GM19023 (cell line): ENCODE measurements around the gene ACO2.

Source experiments
- ATAC-seq: cut with Tn5 transposase; IDR thresholded peaks from one replicate; pipeline ENCODE4 v1.9.1; 2021; ENCODE audit warnings: mild to moderate bottlenecking, moderate library complexity; ENCODE audit not compliant: unreplicated experiment

ACO2 gene

DNA sequence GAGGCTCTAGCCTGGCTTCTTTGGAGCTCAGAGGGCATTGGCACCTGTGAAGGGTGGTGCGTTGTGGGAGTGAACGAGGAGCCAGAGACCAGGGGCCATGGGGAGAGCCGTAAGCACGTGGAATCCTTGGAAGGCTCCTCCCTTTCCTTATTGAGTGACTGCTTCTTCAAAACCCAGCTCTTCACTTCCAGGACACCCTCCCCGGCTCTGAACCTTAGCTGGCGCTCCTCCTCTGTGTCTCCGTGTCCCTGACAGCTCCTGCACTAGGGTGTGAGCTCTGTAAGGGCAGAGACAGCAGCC, 49.1 kb downstream of the ACO2 start:
- ATAC-seq, result no peak

DNA sequence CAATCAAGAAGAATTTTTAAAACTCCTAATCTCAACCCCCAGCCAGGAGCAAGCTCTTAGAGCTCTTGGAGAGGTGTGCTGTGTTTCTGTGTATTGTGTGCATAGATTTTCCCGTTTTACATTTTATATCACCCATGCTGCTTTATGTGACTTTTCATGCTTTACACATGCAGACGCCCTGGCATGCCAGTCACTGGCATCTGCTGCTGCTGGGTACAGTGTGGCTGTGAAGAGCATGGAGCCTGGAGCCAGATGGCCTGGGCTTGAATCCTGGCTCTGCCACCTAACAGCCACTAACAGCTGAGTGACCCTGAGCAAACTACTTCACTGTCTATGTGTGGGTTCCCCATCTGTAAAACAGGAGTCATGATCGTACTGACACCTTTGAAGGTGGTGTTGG, 52.2 kb downstream of the ACO2 start:
- ATAC-seq, result no peak

DNA sequence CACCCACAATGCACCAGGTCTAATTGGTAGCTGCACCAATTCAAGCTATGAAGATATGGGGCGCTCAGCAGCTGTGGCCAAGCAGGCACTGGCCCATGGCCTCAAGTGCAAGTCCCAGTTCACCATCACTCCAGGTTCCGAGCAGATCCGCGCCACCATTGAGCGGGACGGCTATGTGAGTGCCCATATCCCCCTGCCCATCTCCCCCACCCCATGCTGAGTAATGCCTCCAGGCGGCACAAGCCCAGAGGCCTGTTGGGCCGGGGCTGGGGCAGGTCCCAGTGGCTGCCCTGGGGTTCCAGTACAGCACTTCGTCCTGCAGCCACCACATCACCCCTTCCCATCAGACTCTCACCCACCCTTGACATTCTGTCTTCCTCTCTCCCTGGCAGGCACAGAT, 53.9 kb downstream of the ACO2 start:
- no peak for ATAC-seq

DNA sequence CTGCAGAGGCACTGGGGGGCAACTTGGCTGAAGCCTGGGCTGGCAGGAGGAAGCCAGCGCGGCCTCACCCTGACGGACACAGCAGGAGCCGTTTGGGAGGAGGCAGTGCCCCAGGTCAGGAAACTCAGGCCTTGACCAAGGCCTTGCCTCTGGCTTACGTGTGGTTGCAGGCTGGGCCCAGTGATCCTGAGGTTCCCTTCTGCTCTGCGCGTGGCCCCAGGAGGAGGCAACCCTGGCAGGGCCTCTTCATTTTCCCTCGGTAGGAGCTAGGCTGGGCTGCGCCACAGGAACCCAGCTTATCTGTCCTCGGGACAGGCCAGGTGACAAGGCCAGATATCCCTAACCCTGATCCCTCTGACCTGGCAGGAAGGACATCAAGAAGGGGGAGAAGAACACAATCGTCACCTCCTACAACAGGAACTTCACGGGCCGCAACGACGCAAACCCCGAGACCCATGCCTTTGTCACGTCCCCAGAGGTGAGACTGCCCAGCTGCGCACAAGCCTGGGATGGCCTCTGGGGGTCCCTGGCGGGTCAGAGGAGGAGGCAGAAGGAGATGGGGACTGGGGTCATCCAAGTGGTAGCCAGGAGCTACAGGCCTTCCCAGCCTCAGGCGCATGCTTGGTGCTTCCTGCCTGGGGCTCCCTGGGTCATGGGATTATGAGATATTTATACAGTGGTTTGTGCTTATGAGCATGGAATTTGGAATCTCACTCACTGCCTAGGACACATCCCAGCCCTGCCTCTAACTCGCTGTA, 54.7 kb downstream of the ACO2 start:
- no peak for ATAC-seq

DNA sequence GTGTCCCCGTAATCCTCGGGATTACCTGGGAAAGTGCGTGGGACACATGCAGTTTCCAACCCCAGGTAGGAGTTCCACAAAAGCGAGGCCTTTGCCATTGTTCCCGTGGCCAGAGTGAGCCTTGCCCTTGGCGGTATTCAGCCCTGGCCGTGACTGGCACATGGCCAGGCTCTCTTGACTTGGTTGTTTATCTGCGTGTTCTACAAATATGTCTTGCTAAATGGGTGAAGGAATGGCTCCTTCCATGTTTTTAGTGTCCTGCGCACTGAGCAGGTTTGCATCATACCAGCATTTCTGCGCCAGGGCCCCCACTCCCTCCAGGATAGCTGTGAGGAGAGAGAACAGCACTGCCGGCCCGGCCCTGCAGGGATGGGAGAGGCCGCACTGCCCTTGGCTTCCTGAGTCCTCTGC, 55.3 kb downstream of the ACO2 start:
- ATAC-seq, result no peak

DNA sequence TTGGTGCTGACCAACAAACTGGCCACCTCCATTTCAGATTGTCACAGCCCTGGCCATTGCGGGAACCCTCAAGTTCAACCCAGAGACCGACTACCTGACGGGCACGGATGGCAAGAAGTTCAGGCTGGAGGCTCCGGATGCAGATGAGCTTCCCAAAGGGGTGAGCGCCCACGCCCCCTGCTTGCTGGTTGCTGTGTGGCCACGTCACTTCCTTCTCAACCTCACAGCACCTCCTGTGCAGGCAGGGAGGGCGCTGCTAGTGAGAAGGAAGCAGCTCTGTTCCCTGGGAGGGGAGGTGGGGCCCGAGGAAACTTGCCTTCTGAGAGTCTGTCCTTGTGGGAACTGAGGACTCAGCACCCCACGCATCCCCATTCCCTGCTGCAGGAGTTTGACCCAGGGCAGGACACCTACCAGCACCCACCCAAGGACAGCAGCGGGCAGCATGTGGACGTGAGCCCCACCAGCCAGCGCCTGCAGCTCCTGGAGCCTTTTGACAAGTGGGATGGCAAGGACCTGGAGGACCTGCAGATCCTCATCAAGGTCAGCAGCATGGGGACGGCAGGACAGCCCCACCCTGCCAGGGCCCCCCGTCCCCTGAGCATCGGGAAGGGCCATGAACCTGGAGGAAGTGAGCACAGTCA, 56.0 kb downstream of the ACO2 start:
- ATAC-seq, result no peak

DNA sequence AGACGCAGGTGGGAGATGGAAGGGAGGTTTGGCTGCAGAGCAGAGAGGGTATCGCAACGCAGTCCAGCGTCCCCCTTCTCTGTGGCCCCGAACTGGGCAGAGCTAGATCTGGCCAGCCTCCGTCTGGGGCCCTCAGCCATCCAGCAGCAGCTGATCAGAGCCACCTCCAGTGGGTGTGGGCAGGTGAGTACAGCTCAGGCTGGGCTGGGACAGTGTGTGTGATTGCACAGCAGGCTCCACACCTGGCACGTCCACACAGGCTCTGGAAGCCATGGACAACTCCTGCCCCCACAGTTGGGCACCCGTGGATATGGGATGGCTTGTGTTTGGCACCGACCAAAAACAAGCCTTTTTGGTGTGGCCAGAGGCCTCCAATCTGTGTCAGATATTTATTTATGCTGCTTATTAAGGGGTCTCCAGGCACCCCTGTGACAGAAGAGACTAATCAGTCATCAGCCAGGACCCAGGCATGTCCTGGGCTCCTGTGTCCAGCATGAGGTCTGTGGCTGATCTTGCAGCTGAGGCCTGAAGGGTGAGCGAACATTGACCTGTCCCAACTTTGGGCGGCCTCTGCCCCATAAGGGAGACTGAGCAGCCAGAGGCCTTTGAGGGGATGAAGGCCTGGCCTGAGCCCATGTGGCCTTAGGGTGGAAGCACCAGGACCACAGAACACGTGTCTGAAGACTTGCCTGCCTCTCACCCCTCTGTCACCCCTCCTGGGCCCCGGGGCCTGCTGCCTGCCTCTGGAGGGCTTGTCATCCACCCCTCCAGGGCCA, 56.7 kb downstream of the ACO2 start:
- no peak for ATAC-seq

DNA sequence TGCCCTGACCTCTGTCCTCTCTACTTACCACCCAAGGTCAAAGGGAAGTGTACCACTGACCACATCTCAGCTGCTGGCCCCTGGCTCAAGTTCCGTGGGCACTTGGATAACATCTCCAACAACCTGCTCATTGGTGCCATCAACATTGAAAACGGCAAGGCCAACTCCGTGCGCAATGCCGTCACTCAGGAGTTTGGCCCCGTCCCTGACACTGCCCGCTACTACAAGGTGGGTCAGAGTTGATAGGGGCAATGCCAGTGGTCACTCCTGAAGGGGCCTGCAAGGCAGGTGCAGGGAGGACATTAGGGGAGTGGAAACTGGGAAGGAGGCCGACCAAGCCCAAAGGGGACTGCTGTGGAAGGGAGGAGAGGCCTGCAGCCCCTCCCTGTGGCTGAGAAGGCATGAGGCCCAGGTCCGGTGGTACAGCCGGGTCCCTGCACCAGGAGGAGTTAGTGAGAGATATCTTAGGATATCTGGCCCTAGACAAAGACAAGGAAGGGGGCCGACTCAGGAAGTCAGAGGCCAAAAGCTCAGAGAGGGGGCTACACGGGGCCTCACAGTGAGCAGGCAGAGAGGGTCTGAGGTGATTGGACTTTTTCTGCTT, 57.4 kb downstream of the ACO2 start:
- no peak for ATAC-seq

DNA sequence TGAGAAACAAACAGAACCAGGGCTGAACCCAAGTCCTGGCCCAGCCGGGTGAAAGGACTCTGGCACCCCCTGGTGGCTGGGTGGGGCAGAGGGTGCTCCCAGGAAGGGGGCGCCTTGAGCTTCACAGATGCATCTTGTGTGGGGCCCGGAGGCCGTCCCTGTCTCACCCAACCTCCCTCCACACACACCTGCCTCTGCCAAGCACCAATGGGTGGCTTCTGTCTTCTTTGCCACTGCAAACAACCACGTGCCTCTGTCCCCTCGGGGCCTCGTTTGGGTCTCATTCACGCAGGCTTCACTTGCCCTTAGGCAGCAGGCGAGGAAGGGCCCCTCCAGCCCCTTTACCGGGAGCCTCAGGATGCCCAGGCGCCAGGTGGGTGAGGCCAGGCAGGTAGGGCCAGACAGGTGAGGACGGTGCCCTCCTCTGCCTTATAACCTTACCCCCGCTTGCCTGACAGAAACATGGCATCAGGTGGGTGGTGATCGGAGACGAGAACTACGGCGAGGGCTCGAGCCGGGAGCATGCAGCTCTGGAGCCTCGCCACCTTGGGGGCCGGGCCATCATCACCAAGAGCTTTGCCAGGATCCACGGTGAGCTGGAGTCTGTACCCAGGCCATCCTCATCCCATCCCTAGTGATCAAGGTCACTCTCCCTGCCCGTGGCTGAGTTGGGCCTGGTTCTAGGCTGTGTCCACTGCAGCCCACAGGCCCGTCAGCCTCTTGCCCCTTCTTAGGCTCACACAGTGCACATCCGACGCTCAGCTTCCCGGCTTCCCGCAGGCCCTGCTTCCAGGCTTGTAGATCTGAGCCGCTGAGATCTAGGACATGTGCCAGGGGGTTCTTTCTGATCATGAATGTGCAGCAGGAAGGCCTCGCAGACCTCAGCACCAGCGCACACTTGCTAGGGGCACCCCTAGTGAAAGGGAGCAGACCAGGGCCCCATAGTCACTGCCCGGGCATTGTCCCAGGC, 58.2 kb downstream of the ACO2 start:
- ATAC-seq, result no peak

DNA sequence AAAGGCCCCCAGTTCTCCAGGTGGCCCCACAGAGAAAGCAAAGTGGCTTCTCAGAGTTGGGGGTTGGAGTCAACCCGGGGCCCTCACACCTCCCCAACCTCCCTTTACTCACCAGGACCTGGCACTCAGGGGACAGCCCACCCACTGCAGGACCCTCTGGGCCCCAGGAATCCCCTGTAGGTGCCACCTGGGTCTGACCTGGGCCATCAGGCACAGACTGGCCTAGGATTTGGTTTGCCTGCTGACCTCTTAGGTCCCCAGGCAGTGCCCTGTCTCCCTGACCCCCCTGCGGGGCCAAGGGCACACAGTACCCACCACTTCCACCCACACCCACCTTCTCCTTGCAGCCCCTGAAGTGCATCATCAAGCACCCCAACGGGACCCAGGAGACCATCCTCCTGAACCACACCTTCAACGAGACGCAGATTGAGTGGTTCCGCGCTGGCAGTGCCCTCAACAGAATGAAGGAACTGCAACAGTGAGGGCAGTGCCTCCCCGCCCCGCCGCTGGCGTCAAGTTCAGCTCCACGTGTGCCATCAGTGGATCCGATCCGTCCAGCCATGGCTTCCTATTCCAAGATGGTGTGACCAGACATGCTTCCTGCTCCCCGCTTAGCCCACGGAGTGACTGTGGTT, 59.3 kb downstream of the ACO2 start:
- ATAC-seq, result no peak

DNA sequence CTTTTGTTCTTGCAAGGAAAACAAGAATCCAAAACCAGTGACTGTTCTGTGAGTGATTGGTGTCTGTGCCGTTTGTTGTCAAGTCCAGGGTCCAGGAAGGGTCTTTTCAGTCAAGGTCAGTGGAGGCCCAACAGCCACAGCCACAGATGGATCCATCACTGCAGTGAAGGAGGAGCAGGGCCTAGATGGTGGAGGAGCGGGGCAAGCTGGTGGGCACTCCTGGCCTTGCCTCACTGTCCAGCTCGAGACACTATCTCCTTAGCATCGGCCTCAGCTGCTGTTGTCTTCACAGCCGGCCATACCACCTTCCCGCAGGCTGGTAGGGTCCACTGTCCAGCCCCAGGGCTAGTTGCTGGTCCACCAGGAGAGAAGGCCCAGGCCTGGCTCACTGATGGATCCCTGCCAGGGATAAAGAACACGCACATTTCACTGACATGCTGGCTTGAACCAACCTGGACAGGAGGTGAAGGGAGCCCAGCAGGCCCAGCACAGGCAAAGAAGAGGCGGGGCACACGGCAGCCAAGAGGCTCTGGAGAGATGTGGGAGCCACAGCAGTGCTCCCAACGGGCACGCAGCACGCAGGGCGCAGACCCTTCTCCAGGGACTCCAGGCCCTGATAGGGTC, 60.1 kb downstream of the ACO2 start:
- no peak for ATAC-seq

DNA sequence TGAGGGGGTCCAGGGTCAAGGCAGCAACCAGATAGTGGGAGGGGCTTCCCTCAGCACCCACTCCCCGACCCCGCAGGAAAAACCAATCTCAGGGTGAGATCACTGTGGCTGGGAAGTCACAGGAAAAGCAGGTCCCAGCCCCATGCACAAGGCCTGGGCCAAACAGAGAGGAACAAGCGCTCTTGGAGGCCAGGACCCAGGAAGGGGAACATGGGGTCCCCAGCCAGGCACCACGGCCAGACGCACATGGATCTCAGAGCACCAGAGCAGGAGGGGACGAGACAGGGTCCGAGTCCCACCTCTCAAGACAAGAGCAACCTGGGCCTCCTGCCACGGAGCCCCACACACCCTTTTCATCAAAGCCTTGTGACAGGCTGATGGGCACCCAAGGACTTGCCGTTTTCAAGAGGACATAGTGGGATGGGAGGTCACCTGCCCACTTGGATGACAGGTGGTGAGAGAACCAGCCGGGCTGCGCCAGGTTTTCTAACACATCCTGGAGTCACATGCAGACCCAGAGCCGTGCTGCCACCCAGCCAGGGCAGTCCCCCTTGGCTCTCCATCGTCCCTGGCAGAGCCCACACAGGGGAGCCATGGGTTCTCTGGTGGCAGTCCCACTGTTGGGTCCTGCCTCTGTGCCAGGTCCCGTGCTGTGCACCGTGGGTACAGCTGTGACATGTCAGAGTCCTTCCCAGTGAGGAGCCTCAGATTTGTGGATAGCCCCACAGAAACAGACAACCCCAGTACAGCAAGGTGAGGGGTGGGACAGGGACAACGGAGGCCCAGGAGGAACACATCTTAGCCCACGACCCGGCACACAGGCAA, 62.2 kb downstream of the ACO2 start:
- no peak for ATAC-seq

DNA sequence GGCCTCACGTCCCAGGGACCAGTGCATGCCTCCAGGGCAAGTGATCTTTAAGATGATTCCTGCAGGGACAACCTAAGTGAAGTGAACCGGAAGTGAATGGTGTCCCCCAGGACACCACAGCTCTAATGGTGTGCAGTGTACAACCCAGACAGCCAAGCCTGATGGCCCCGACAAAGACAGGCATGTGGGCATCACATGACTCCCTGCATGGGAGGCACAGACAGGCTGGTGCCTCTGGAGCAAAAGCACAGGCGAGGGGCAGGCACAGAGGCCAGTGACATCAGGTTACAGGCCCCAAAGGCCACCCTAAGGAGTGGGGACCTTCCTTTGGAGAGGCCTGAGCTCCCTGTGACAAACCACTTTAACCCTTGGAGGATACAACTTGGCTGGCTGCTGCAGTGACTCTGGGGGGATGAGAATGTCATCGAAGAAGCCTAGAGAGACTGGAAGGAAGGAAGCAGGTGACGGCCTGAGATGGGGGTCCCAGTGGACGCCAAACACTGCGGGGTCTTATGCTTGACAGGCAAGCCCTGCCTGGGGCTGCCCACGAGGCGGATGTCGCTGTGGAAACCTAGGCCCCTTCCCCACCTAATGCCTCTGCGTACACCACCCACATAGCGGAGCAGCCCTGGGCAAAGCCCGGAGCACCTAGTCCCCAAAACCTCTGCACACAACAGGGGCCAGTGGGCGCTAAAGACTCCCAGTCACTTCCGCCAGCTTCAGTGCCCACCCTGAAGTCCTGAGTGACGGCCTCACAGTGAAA, 63.0 kb downstream of the ACO2 start:
- ATAC-seq, result no peak

DNA sequence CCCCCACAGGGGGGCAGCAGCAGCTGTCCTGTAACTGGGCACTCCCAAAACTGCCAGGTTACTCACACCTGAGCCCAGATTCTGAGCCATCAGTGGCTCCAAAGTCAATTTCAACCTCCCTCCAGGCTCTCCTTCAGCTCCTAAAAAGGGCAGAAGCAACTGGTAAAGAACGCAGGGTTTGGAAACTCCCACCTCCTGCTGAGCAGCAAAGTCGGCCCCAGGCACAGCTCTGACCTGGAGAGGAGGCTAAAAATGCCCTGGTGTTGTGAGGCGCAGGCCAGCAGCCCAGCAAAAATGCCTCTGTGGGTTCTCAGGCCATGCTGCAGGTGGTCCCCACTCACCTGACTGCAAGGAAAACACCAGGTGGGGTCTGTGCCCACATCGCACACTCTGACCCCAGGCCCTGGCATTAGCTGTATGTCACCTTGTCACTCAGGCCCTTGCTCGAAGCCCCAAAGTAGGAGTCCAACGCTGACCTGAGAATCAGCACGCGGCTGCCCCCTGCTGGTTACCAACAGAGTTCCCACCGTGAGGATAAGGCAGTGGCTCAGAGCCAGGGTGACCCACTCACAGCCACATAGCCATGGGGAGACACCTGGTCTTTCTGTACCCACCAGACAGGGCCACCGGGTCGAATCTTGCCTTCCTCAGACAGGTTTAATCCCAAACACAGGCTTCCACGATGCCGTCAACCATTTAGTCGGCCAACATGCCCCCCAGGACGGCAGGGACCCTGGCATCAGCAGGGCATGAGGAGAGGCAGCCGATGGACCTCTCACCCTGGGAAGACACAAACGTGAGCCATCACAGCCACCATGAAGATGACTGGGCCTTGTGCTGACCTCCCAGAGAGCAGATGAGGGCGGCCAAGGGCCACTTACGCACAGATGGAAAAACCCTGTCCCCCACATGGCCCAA, 64.2 kb downstream of the ACO2 start:
- ATAC-seq, result peak; percentile 55

DNA sequence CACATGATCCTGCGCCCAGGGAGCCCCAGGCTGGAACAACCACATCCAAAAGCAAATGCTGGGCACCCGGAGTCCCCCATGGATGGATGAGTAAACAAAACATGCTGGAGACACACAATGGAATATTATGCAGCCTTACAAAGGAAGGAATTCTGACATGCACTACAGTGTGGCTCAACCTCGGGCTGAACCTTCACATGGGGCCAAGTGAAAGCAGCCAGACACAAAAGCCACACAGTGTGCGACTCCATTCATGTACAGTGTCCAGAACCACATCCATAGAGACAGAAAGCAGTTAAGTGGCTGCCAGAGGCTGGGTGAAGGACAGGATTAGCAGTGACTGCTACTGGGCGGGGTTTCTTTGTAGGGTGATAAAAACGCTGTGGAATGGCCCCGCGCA, 65.3 kb downstream of the ACO2 start:
- no peak for ATAC-seq

DNA sequence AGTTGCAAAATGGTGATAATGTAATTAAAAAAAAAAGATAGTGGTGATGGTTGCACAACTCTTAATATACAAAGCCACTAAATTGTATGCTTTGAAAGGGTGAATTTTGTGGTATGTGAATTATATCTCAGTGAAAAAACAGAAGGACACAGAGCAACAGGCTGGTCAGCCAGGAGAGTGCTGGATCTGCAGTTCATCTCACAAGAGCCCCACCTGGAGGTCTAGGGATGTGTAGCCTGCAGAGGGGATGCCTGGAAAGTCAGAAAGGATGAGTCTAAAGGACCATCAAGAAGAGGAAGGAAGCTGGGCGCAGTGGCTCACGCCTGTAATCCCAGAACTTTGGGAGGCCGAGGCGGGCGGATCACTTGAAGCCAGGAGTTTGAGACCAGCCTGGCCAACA, 66.3 kb downstream of the ACO2 start:
- ATAC-seq, result no peak

DNA sequence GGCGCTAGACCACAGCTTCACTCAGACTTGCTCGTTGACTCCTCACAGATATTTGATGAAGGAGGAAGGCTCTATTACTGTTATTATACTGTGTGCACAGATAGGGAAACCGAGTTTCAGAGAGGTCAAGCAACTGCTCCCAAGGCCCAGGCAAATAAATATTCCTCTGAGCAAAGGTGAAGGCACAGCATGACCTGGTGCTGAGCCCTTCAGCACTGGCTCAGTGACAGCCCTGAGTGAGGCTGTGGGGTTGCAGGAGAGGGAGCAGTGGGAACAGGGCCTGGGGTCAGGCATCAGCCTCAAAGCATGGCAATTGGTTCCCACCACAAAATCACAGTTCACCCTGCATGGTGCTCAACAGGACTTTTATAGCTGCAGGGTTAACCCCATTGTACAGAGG, 68.3 kb downstream of the ACO2 start:
- no peak for ATAC-seq
